GM18951 (cell line): ENCODE measurements around the gene CFAP70.

ENCODE experiments used
- POLR2A ChIP-seq: IDR thresholded peaks from 4 replicates; pipeline ENCODE4 v1.6.1; 2011; ENCODE audit warnings: mild to moderate bottlenecking; ENCODE audit not compliant: insufficient read length, insufficient read depth; ENCODE audit errors: extremely low read depth
- in situ Hi-C: fragments of 300-500 bp; cut with MboI; formaldehyde crosslinking; loops from one replicate; pipeline ENCODE4 v1.12.0; 2022; ENCODE audit warnings: low sequenced_read_pairs, mixed read lengths, inconsistent platforms; ENCODE audit not compliant: unreplicated experiment

Gene CFAP70

GRCh38 chr10:73205890-73206289 lies 152.8 kb downstream of the CFAP70 start:
- TF ChIP-seq POLR2A = no peak
- in situ Hi-C loops = no loop called here

DNA sequence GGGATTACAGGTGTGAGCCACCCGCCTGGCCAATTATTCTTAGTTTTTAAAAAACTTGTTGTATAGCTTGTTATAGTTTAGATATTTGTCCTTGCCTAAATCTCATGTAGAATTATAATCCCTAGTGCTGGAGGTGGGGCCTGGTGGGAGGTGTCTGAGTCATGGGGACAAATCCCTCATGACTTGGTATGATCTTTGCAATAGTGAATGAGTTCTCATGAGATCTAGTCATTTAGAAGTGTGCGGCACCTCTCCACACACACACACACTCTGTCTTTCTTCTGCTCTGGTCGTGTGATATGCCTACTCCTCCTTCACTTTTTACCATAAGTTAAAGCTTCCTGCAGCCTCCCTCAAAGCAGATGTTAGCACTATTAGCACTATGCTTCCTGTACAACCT lies 153.6 kb downstream of the CFAP70 start:
- in situ Hi-C loops = no loop called here
- no peak for TF ChIP-seq POLR2A
